ENCODE results near the gene BEND5. TPM values are rescaled to one million over a fixed set of nuclear protein-coding genes. Genes with fewer than 3 reads are reported as not detected.

BEND5 gene
- total and polyA plus RNA-seq, 2 of the 8 experiments (the other 6 are each of a cell fraction or from before 2014, with no cell fraction given), result 3.8 to 7.5 TPM

GRCh38 chr1:48792961-48793360, 16.3 kb upstream of the BEND5 start:
- Histone ChIP-seq H4K91ac (replicated peaks; ENCODE audit: insufficient read length, low read length) (no peak overlapping the region), H3K79me2 (ENCODE audit: control insufficient read depth in 1 of 2, insufficient read depth in 2 of 2, low read length in 2 of 2) (no peaks in the 10 kb centered on the region), H3K4me3 (ENCODE audit: extremely low read depth in 1 of 4, insufficient read depth in 2 of 4, low read depth in 3 of 4, low read length in 4 of 4) (no peak overlapping the region), H3K4me1 (replicated peaks in 1 of 4; ENCODE audit: control insufficient read depth in 3 of 4, insufficient read depth in 4 of 4, low read length in 3 of 4) (no peaks in the 10 kb centered on the region; a peak in 1 of 7 replicates), H3K79me1 (ENCODE audit: low read depth, low read length) (no peaks in the 10 kb centered on the region), H3K4me2 (ENCODE audit: insufficient read depth in 1 of 2, low read depth in 2 of 2, low read length in 2 of 2) (no peak overlapping the region), H3K56ac (replicated peaks; ENCODE audit: insufficient read length, low read depth, low read length) (no peak overlapping the region), H2BK5ac (ENCODE audit: low read depth, low read length) (no peak overlapping the region), H4K8ac (ENCODE audit: extremely low read depth, insufficient read depth, low read length) (no peak overlapping the region), H2BK12ac (ENCODE audit: low read depth, low read length) (no peak overlapping the region), H3K27me3 (replicated peaks in 1 of 4; ENCODE audit: control insufficient read depth in 3 of 4, extremely low read depth in 1 of 4, insufficient read depth in 3 of 4, low read length in 3 of 4) (no peaks in the 10 kb centered on the region), H2BK20ac (ENCODE audit: low read length) (no peak overlapping the region), H3K36me3 (ENCODE audit: control insufficient read depth in 2 of 4, insufficient read depth in 4 of 4, low read length in 3 of 4) (no peaks in the 10 kb centered on the region), H2AFZ (ENCODE audit: low read length) (no peak overlapping the region), H3K27ac (ENCODE audit: low read depth, low read length) (no peak overlapping the region), H3K14ac (ENCODE audit: insufficient read length) (no peak overlapping the region), H4K20me1 (replicated peaks in 1 of 2; ENCODE audit: control insufficient read depth in 1 of 2, insufficient read depth in 2 of 2, low read length in 2 of 2) (no peaks in the 10 kb centered on the region), H3K9me3 (ENCODE audit: insufficient read depth in 2 of 2, low read depth in 1 of 2, low read length in 1 of 2) (no peaks in the 10 kb centered on the region), H3K9ac (replicated peaks in 1 of 4; ENCODE audit: extremely low read depth in 1 of 4, low read depth in 3 of 4, low read length in 3 of 4) (no peak overlapping the region), H2AK5ac (ENCODE audit: low read depth, low read length) (no peak overlapping the region), H2BK120ac (replicated peaks; ENCODE audit: low read depth, low read length) (no peak overlapping the region), H3K4ac (replicated peaks; ENCODE audit: insufficient read length, low read depth, low read length) (no peak overlapping the region), H3K18ac (ENCODE audit: extremely low read depth, low read length) (no peak overlapping the region), H3K23me2 (ENCODE audit: low read depth, low read length) (no peaks in the 10 kb centered on the region), H2BK15ac (ENCODE audit: low read length) (no peak overlapping the region), H4K5ac (ENCODE audit: insufficient read length, low read depth, low read length) (no peak overlapping the region), H3K23ac (ENCODE audit: insufficient read length) (no peak overlapping the region)
- no peak for FAIRE-seq
- CTCF ChIA-PET (ENCODE audit: partially characterized antibody), result interaction anchor here (0.6 to 1.2 kb wide), 4 partner anchors 11 to 150 kb away, joined by 3 to 5 read pairs (median 4); no protein-coding TSS in a partner anchor
- DNase-seq (ENCODE audit: low read depth in 1 of 2, low spot score in 2 of 2), result no peak
- 86% methylated on average over 1 of the region's 1 CpG; no CpG with 5 or more reads in 1 of the 2 experiments for WGBS, 2 experiments (ENCODE audit: extremely low coverage in 1 of 2, insufficient coverage in 1 of 2, insufficient read length in 1 of 2, insufficient replicate concordance in 2 of 2, low coverage in 1 of 2, low lambda C conversion rate in 2 of 2, missing lambda C conversion rate in 1 of 2)
- POLR2A ChIA-PET (ENCODE audit: partially characterized antibody), result no interaction called here
- TF ChIP-seq HDAC2 (IDR thresholded peaks at IDR 0.05; ENCODE audit: borderline replicate concordance in 1 of 2, low read depth in 2 of 2, low read length in 2 of 2), result no peak

Data from H1 (cell line).